GM08714 (cell line): ENCODE results near the gene HSD17B1.

ENCODE experiments used
- H3K4me3 ChIP-seq: fragments of 200-500 bp; sonication (Bioruptor generic); 2 replicates; pipeline ENCODE4 v1.5.1; 2014; ENCODE audit warnings: mild to moderate bottlenecking, low read length, inconsistent platforms
- ZNF274 ChIP-seq: IDR thresholded peaks from 2 replicates; pipeline ENCODE4 v1.6.1; 2012; ENCODE audit warnings: mild to moderate bottlenecking, low read depth, low read length

HSD17B1 gene, protein sequence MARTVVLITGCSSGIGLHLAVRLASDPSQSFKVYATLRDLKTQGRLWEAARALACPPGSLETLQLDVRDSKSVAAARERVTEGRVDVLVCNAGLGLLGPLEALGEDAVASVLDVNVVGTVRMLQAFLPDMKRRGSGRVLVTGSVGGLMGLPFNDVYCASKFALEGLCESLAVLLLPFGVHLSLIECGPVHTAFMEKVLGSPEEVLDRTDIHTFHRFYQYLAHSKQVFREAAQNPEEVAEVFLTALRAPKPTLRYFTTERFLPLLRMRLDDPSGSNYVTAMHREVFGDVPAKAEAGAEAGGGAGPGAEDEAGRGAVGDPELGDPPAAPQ

GRCh38 chr17:42552736-42553135, at the start of gene HSD17B1:
Gene HSD17B1 (plus strand): TSS chr17:42552923. CDS start chr17:42552934, 11 bp downstream.
- peak within 1 kb of the TSS; percentile 82; the same call in 1 of the 2 replicates for H3K4me3 ChIP-seq

DNA sequence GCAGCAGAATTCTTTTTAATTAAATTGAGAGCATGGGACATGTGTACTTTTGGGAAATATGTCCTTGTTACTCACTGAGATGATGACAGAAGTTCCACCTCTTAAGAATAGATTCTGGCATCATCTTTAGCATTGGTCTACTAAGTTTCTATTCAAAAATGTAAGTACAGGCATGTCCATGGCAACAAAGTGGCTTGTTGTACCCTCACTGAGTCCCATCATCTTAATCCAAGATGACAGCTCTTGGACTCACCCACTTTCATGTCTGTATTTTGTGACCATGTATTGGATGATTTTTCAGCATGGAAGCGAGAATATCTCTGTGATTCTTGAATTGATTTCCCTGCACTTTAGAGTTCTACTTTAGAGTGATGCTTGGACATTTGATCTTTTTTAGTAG, 49.8 kb upstream of the HSD17B1 start:
- no peak overlapping the region for H3K4me3 ChIP-seq
- TF ChIP-seq ZNF274: no peak

DNA sequence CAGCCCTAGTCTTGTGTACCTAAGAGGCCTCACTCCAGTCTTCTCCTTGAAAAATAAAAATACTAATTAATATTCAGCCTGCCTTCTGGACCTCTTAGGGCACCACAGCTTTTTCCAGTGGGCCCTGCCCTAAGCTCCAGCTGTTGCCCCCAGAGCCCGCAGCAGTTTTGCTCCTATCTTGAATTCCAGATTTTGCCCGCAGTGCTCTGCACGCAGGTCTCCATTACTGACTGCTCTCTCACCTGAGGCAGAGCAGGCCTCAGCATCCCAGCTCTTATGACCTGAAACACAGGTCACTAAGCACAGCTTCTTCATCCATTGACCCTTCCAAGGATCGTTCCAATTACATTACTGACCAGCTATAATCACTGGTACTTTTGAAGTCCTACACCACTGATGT, 45.1 kb upstream of the HSD17B1 start:
- no peak for TF ChIP-seq ZNF274
- H3K4me3 ChIP-seq: no peak overlapping the region

DNA sequence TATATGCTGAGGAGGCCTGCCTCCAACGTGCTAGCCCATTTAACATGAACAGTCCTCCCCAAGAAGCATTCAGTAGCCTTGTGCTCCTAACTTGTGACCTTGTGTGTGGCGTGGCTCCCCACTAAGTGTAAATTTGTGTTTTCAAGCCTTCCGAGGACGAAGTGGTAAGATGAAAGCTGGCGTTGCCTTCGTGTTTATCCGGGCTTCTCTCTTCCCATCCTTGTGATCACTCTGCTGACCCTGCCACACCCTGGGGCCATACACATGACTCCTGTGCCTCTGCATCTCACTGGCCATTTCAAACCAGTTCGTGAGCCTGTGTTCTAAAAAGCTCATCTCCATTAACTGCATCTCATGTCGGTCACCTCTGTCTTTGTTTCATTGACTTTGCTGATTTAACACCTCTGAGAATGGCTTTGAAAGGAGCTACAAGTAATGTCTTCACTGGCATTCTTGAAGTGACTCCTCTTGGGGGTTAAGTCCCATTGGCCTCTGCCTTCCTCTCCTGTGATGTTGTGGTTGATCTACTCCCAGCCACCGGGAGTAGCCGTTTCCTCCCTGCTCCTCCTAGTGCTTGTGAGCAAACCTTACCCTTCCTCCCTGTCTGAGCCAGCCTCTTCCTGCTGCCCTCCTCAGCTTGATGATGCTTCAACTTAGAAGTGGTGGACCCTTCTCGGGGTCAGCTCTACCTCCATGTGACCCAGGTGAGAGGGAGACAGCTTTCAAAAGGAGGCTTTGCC, 44.1 kb upstream of the HSD17B1 start:
- no peak for TF ChIP-seq ZNF274

GRCh38 chr17:42509409-42509808, 43.3 kb upstream of the HSD17B1 start:
- no peak overlapping the region for H3K4me3 ChIP-seq

More for the DNA sequence above, 44.1 kb upstream of the HSD17B1 start:
- no peak overlapping the region for H3K4me3 ChIP-seq

GRCh38 chr17:42509841-42510240, 42.9 kb upstream of the HSD17B1 start:
- no peak for TF ChIP-seq ZNF274
- no peak overlapping the region for H3K4me3 ChIP-seq

More at GRCh38 chr17:42509409-42509808, 43.3 kb upstream of the HSD17B1 start:
- no peak for TF ChIP-seq ZNF274

- H3K4me3 ChIP-seq: no peak overlapping the region
- TF ChIP-seq ZNF274: no peak
Observed at GRCh38 chr17:42512246-42512645, 40.5 kb upstream of the HSD17B1 start.

DNA sequence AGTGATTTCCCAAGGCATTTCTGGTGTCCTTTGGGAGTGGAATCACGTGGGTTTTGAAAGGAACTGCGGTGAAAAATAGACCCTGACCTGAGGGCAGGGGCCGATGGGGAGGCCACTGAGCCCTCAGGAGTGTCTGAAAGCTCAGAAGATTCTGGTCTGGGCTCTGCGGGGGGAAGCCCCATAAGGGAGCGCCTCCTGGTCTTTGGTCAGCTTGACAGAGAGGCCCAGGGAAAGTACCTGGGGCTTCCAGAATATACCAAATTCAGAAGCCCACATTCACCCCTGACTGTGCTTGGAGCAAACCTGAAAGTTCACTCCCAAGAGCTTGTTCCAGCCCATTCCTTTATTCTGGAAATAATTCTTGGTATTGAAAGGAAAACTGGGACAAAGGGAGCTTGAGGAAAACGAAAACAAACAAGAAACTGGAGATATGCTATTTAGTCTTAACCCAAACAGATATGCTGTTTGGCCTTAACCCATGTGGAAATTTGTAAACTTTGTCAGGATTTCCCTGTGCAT, 39.9 kb upstream of the HSD17B1 start:
- no peak for TF ChIP-seq ZNF274
- H3K4me3 ChIP-seq: no peak overlapping the region

DNA sequence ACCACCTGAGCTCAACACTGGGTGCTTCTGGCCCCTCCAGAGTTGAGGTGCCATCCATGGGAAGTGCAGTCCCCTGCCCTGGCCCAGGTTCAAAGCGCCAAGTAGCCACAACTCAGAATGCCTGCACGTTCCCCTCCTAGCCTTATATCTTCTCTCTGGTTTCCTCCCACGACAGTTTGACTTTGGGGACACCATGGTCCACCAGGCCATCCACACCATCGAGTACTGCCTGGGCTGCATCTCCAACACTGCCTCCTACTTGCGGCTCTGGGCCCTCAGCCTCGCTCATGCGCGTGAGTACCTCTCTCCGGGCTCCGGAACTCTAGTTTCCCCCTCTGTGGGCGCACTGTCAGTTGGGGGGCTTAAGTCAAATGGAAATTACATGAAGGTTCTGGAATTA, 39.0 kb upstream of the HSD17B1 start:
- H3K4me3 ChIP-seq: no peak overlapping the region
- no peak for TF ChIP-seq ZNF274

- H3K4me3 ChIP-seq: no peak overlapping the region
- TF ChIP-seq ZNF274: no peak
Observed at GRCh38 chr17:42514279-42514678, 38.4 kb upstream of the HSD17B1 start.

DNA sequence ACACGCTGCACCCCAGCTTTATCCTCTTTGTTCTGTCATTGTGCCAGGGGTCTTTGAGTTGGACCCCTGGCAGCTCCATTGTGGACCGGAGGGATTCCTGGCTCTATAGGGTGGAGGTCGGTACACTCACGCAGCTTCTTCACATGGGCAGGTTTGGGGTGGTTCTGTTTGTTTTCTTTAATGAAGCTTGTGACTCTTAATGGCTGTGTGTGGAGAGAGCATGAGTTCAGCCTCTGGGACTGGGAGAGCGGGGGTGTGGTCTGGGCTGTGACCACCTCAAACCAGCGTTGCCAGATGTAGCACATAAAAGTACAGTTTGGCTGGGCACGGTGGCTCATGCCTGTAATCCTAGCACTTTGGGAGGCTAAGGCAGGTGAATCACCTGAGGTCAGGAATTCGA, 37.9 kb upstream of the HSD17B1 start:
- H3K4me3 ChIP-seq: no peak overlapping the region
- no peak for TF ChIP-seq ZNF274

GRCh38 chr17:42517516-42517915, 35.2 kb upstream of the HSD17B1 start:
- no peak for TF ChIP-seq ZNF274
- no peak overlapping the region for H3K4me3 ChIP-seq

DNA sequence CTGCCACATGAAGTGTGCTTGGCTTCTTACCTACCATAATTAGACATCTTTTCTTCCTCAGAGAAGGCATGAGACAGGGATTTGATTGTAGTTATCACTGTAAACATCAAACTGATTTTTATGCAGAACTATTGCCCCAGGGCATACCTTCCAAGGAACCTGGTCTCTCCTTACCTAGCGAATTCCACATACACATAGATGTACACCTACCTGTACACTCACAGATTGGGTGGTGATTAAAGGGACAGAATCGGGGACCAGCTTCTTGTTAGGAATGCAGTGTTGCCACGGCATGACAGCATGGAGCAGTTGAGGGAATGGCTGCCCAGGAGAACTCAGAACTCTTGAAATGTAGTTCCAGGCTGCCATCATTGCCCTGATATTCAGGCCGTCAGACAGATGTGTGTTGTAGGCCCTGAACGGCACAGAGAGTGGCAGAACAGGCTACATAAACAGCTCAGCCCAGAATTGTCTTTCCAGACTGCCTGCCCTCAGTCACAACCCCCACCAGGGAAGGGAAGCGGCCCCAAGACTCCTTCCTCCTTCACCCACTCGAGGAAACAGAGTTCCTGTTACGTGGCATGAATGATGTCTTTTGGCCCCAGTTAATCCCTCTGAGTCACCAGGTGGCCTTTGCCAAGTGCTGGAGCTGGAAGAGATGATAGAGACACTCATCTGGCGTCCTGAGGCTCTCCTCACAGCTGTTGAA, 34.5 kb upstream of the HSD17B1 start:
- no peak overlapping the region for H3K4me3 ChIP-seq
- TF ChIP-seq ZNF274: no peak

GRCh38 chr17:42518755-42519545, 33.8 kb upstream of the HSD17B1 start:
- TF ChIP-seq ZNF274: no peak
- H3K4me3 ChIP-seq: no peak overlapping the region
